Measurements from ENCODE around the gene TSPEAR. TPM values are rescaled to one million over a fixed set of nuclear protein-coding genes. Genes with fewer than 3 reads are reported as not detected.
A peak's percentile ranks its signal among the peaks of the same experiment; 100 is the strongest.

The TSPEAR gene
- total RNA-seq, 4 donors from 2014 or later, result under 0.01 to 0.23 TPM; not detected in 2

- 73% methylated on average over 10 of the region's 10 CpGs for WGBS
- no peak for DNase-seq (ENCODE audit: extremely low spot score)
- Histone ChIP-seq H3K36me3 (no peaks in the 10 kb centered on the region), H3K4me3 (no peak overlapping the region), H3K27ac (replicated peaks in 1 of 4) (no peak overlapping the region), H3K27me3 (peaks cover 0 to 70% (median 4%) of the 10 kb centered on the region in 4 donors), H3K9me3 (peaks cover 0 to 26% (median 14%) of the 10 kb centered on the region in 4 donors), H3K4me1 (no peaks in the 10 kb centered on the region)
- no peak for TF ChIP-seq POLR2A (IDR thresholded peaks at IDR 0.05; ENCODE audit: low read depth)
- TF ChIP-seq EP300 (IDR thresholded peaks at IDR 0.05), result no peak
- no peak for TF ChIP-seq POLR2AphosphoS5 (IDR thresholded peaks at IDR 0.05)
- no peak for TF ChIP-seq CTCF (IDR thresholded peaks at IDR 0.05)
- intact Hi-C loops (cut with DNase I), result no loop called here
These were observed 14.8 kb downstream of the TSPEAR start for GRCh38 chr21:44696572-44696971.

GRCh38 chr21:44695641-44696040 lies 15.7 kb downstream of the TSPEAR start:
- Histone ChIP-seq H3K27ac (replicated peaks in 1 of 4) (no peak overlapping the region), H3K27me3 (peaks cover 0 to 61% (median 4%) of the 10 kb centered on the region in 4 donors), H3K4me3 (no peak overlapping the region), H3K4me1 (no peaks in the 10 kb centered on the region), H3K9me3 (peaks cover 0 to 26% (median 14%) of the 10 kb centered on the region in 4 donors), H3K36me3 (no peaks in the 10 kb centered on the region)
- DNase-seq (ENCODE audit: extremely low spot score), result peak; percentile 75
- WGBS, result 45% methylated on average over 8 of the region's 8 CpGs
- no peak for TF ChIP-seq EP300 (IDR thresholded peaks at IDR 0.05)
- no peak for TF ChIP-seq POLR2A (IDR thresholded peaks at IDR 0.05; ENCODE audit: low read depth)
- no peak for TF ChIP-seq CTCF (IDR thresholded peaks at IDR 0.05)
- no peak for TF ChIP-seq POLR2AphosphoS5 (IDR thresholded peaks at IDR 0.05)
- intact Hi-C loops (cut with DNase I), result no loop called here

- WGBS, result 85% methylated on average over 4 of the region's 8 CpGs
- H3K4me1 ChIP-seq, result no peaks in the 10 kb centered on the region
- H3K9me3 ChIP-seq, result peaks cover 0 to 26% (median 14%) of the 10 kb centered on the region in 4 donors
- no peak for DNase-seq (ENCODE audit: extremely low spot score)
- peaks cover 0 to 56% (median 4%) of the 10 kb centered on the region in 4 donors for H3K27me3 ChIP-seq
- intact Hi-C loops (cut with DNase I), result no loop called here
- no peaks in the 10 kb centered on the region for H3K36me3 ChIP-seq
- H3K27ac ChIP-seq (replicated peaks in 1 of 4), result no peak overlapping the region
- no peak overlapping the region for H3K4me3 ChIP-seq
- no peak for TF ChIP-seq POLR2A (IDR thresholded peaks at IDR 0.05; ENCODE audit: low read depth)
- no peak for TF ChIP-seq POLR2AphosphoS5 (IDR thresholded peaks at IDR 0.05)
- no peak for TF ChIP-seq EP300 (IDR thresholded peaks at IDR 0.05)
- no peak for TF ChIP-seq CTCF (IDR thresholded peaks at IDR 0.05)
These were observed 16.2 kb downstream of the TSPEAR start for GRCh38 chr21:44695184-44695583.

- Histone ChIP-seq H3K4me3 (no peak overlapping the region), H3K27ac (replicated peaks in 1 of 4) (no peak overlapping the region), H3K4me1 (no peaks in the 10 kb centered on the region), H3K27me3 (peaks cover 0 to 52% (median 4%) of the 10 kb centered on the region in 4 donors), H3K36me3 (no peaks in the 10 kb centered on the region), H3K9me3 (peaks cover 0 to 26% (median 14%) of the 10 kb centered on the region in 4 donors)
- intact Hi-C loops (cut with DNase I), result no loop called here
- peak; percentile 90 for DNase-seq (ENCODE audit: extremely low spot score)
- no peak for TF ChIP-seq CTCF (IDR thresholded peaks at IDR 0.05)
- TF ChIP-seq EP300 (IDR thresholded peaks at IDR 0.05), result no peak
- no peak for TF ChIP-seq POLR2AphosphoS5 (IDR thresholded peaks at IDR 0.05)
- no peak for TF ChIP-seq POLR2A (IDR thresholded peaks at IDR 0.05; ENCODE audit: low read depth)
- WGBS, result 69% methylated on average over 11 of the region's 11 CpGs
These were observed 16.6 kb downstream of the TSPEAR start for GRCh38 chr21:44694776-44695175.
